Caco-2 (cell line): ENCODE results near the gene ZBTB11. TPM values are rescaled to one million over a fixed set of nuclear protein-coding genes. Genes with fewer than 3 reads are reported as not detected.

Experiments used
- BruUV-seq: library from RNA; stranded (reverse); fragments of 400-500 nt; replicated peaks from 2 replicates; lab custom pipeline; 2021; lab: Mats Ljungman, UMichigan
- CTCF ChIA-PET: fragments of 300-600 bp; sonication (Branson Sonifier 250); formaldehyde crosslinking; loops from one replicate; lab custom pipeline; 2022; ENCODE audit warnings: antibody characterized with exemption; lab: Charles Lee
- POLR2A ChIA-PET: fragments of 300-600 bp; sonication (Branson Sonifier 250); formaldehyde crosslinking; loops from one replicate; lab custom pipeline; 2022; ENCODE audit warnings: antibody characterized with exemption; lab: Charles Lee
- DNase-seq, 2 experiments: peaks; one replicate each; pipeline versions ENCODE4 v3.0.0 to v3.0.0-alpha.2; 2020 to 2022
- H3K27me3 ChIP-seq: replicated peaks from 2 replicates; pipeline ENCODE4 v1.6.0; 2011; ENCODE audit warnings: low read length; ENCODE audit not compliant: control insufficient read depth, insufficient read depth
- H3K36me3 ChIP-seq: 2 replicates; pipeline ENCODE4 v1.5.1; 2011; ENCODE audit warnings: low read length; ENCODE audit not compliant: control insufficient read depth, insufficient read depth
- H3K4me1 ChIP-seq: fragments of 250-450 bp; sonication (Bioruptor Pico); 2 replicates; pipeline ENCODE4 v1.5.1; 2020; ENCODE audit warnings: mild to moderate bottlenecking
- H3K4me3 ChIP-seq: 2 replicates; pipeline ENCODE4 v1.5.1; 2011; ENCODE audit warnings: low read depth, mild to moderate bottlenecking, control low read depth, low read length
- H3K9me3 ChIP-seq: fragments of 250-450 bp; sonication (Bioruptor Pico); 2 replicates; pipeline ENCODE4 v1.5.1; 2020; ENCODE audit warnings: mild to moderate bottlenecking, moderate library complexity
- H3K27ac Mint-ChIP-seq: one replicate; pipeline ENCODE4 v1.8.0; 2022; ENCODE audit warnings: mixed read lengths; ENCODE audit not compliant: unreplicated experiment
- H3K27me3 Mint-ChIP-seq: one replicate; pipeline ENCODE4 v1.8.0; 2022; ENCODE audit warnings: mixed read lengths; ENCODE audit not compliant: insufficient read depth, unreplicated experiment
- H3K36me3 Mint-ChIP-seq: one replicate; pipeline ENCODE4 v1.8.0; 2022; ENCODE audit warnings: mild to moderate bottlenecking, mixed read lengths; ENCODE audit not compliant: insufficient read depth, unreplicated experiment
- H3K4me1 Mint-ChIP-seq: one replicate; pipeline ENCODE4 v1.8.0; 2022; ENCODE audit warnings: low read depth, mixed read lengths; ENCODE audit not compliant: unreplicated experiment
- H3K4me3 Mint-ChIP-seq: one replicate; pipeline ENCODE4 v1.8.0; 2022; ENCODE audit warnings: mild to moderate bottlenecking, moderate library complexity, mixed read lengths; ENCODE audit not compliant: unreplicated experiment
- H3K9me3 Mint-ChIP-seq: one replicate; pipeline ENCODE4 v1.8.0; 2022; ENCODE audit warnings: mixed read lengths; ENCODE audit not compliant: unreplicated experiment
- intact Hi-C: fragments of 100-400 bp; cut with micrococcal nuclease; formaldehyde crosslinking; loops from one replicate; pipeline ENCODE4 v1.10.0; 2022; ENCODE audit not compliant: unreplicated experiment
- total RNA-seq: library from RNA; stranded (reverse); gene quantifications from 2 replicates; pipeline ENCODE4 v1.2.3, GENCODE V29; 2022
- TF ChIP-seq, protein P1 (sequence below), 2 experiments: fragments of 200-600 bp in 1 of 2; IDR thresholded peaks; 1 replicate in 1 of 2; 2 replicates in 1 of 2; pipeline versions ENCODE4 v1.5.1 to v1.8.0; 2011 to 2022; ENCODE audit warnings: antibody characterized with exemption in 1 of 2, control low read depth in 1 of 2, inconsistent platforms in 1 of 2, low read depth in 1 of 2, low read length in 1 of 2, mild to moderate bottlenecking in 1 of 2, moderate library complexity in 1 of 2; ENCODE audit not compliant: insufficient read depth in 1 of 2, severe bottlenecking in 1 of 2, unreplicated experiment in 1 of 2

ZBTB11 gene
- total RNA-seq, 1 experiment from 2014 or later = 16.4 TPM

DNA sequence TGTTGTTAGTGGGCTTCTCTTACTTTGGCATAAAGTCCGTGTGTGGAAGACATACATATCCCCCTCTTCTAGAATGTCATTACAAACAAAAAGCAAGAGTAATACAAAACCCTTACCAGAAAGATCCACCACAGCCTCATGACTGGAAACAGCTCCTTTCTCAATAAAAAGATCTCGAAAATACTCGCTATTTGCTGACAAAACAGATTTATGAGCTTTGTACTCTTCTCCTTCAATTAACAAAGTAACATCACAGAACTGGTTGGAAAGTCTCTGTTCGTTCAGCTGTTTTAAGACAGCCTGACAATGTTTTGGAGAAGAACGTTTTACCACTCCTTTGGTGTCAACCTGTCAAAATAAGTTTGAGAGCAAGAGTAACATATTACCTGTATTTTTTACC, 5.9 kb downstream of the ZBTB11 start:
- no peak for DNase-seq
- Mint-ChIP-seq H3K36me3 (peaks cover 16% of the 10 kb centered on the region), H3K4me1 (no peaks in the 10 kb centered on the region), H3K4me3 (no peak overlapping the region), H3K9me3 (no peaks in the 10 kb centered on the region), H3K27ac (no peak overlapping the region), H3K27me3 (no peaks in the 10 kb centered on the region)
- no TSS peak for BruUV-seq
- Histone ChIP-seq H3K4me1 (no peaks in the 10 kb centered on the region), H3K9me3 (no peaks in the 10 kb centered on the region), H3K36me3 (no peaks in the 10 kb centered on the region; the same call in 1 of the 2 replicates), H3K4me3 (no peak overlapping the region), H3K27me3 (no peaks in the 10 kb centered on the region)
- POLR2A ChIA-PET = no interaction called here
- TF ChIP-seq, protein P1, sequence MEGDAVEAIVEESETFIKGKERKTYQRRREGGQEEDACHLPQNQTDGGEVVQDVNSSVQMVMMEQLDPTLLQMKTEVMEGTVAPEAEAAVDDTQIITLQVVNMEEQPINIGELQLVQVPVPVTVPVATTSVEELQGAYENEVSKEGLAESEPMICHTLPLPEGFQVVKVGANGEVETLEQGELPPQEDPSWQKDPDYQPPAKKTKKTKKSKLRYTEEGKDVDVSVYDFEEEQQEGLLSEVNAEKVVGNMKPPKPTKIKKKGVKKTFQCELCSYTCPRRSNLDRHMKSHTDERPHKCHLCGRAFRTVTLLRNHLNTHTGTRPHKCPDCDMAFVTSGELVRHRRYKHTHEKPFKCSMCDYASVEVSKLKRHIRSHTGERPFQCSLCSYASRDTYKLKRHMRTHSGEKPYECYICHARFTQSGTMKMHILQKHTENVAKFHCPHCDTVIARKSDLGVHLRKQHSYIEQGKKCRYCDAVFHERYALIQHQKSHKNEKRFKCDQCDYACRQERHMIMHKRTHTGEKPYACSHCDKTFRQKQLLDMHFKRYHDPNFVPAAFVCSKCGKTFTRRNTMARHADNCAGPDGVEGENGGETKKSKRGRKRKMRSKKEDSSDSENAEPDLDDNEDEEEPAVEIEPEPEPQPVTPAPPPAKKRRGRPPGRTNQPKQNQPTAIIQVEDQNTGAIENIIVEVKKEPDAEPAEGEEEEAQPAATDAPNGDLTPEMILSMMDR (IDR thresholded peaks at IDR 0.05; ENCODE audit: insufficient read depth in 1 of 2, low read depth in 1 of 2, low read length in 1 of 2, severe bottlenecking in 1 of 2, unreplicated experiment in 1 of 2) = no peak
- intact Hi-C loops = no loop called here
- CTCF ChIA-PET = no interaction called here

DNA sequence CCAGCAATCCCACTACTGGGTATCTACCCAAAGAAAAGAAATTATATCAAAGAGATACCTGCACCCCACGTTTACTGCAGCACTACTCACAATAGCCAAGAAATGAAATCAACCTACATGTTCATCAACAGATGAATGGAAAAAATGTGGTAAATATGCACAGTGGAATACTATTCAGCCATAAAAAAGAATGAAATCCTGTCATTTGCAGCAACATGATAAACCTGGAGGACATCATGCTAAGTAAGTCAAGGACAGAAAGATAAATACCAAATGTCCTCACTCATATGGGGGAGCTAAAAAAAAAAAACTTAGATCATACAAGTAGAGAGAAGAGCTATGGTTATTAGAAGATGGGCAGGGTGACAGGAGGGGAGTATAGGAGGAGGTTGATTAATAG, 9.1 kb downstream of the ZBTB11 start:
- no peaks in the 10 kb centered on the region; the same call in 1 of the 2 replicates for H3K36me3 ChIP-seq

GRCh38 chr3:101667331-101667730, 9.6 kb downstream of the ZBTB11 start:
- H3K9me3 Mint-ChIP-seq = no peaks in the 10 kb centered on the region
- H3K4me1 Mint-ChIP-seq = no peaks in the 10 kb centered on the region
- H3K36me3 Mint-ChIP-seq = peaks cover 44% of the 10 kb centered on the region
- POLR2A ChIA-PET = no interaction called here
- Histone ChIP-seq H3K4me1 (no peaks in the 10 kb centered on the region), H3K36me3 (no peaks in the 10 kb centered on the region; the same call in 1 of the 2 replicates), H3K9me3 (no peaks in the 10 kb centered on the region), H3K27me3 (no peaks in the 10 kb centered on the region), H3K4me3 (no peak overlapping the region)
- no peaks in the 10 kb centered on the region for H3K27me3 Mint-ChIP-seq
- CTCF ChIA-PET = no interaction called here
- TF ChIP-seq, protein P1 (IDR thresholded peaks at IDR 0.05; ENCODE audit: insufficient read depth in 1 of 2, low read depth in 1 of 2, low read length in 1 of 2, severe bottlenecking in 1 of 2, unreplicated experiment in 1 of 2) = no peak
- no TSS peak for BruUV-seq
- no peak for DNase-seq
- intact Hi-C loops = no loop called here
- H3K4me3 Mint-ChIP-seq = no peak overlapping the region
- no peak overlapping the region for H3K27ac Mint-ChIP-seq

More for the DNA sequence above, 9.1 kb downstream of the ZBTB11 start:
- H3K4me1 Mint-ChIP-seq = no peaks in the 10 kb centered on the region
- H3K27me3 Mint-ChIP-seq = no peaks in the 10 kb centered on the region
- no peak for DNase-seq
- no peak overlapping the region for H3K27ac Mint-ChIP-seq
- H3K9me3 ChIP-seq = no peaks in the 10 kb centered on the region
- no TSS peak for BruUV-seq
- no peak overlapping the region for H3K4me3 Mint-ChIP-seq
- TF ChIP-seq, protein P1 (IDR thresholded peaks at IDR 0.05; ENCODE audit: insufficient read depth in 1 of 2, low read depth in 1 of 2, low read length in 1 of 2, severe bottlenecking in 1 of 2, unreplicated experiment in 1 of 2) = no peak
- ChIA-PET CTCF (no interaction called here), POLR2A (interaction anchor here (0.7 kb wide), 1 partner anchor 65 kb away, joined by 4 read pairs; no protein-coding TSS in a partner anchor)
- intact Hi-C loops = no loop called here
- H3K4me1 ChIP-seq = no peaks in the 10 kb centered on the region
- no peak overlapping the region for H3K4me3 ChIP-seq
- H3K36me3 Mint-ChIP-seq = peaks cover 44% of the 10 kb centered on the region
- H3K9me3 Mint-ChIP-seq = no peaks in the 10 kb centered on the region
- H3K27me3 ChIP-seq = no peaks in the 10 kb centered on the region
